ENCODE data around the gene DNAH14. TPM values are rescaled to one million over a fixed set of nuclear protein-coding genes. Genes with fewer than 3 reads are reported as not detected.

DNAH14 gene
- polyA plus RNA-seq, 1 donor (not counting 4 experiments of a cell fraction or from before 2014, with no cell fraction given), result 6.4 TPM

- Histone ChIP-seq H3K4me3 (ENCODE audit: control insufficient read depth in 2 of 3, extremely low read depth in 1 of 3, insufficient read depth in 2 of 3, low read depth in 1 of 3, low read length in 3 of 3) (no peak overlapping the region), H3K27ac (ENCODE audit: control insufficient read depth, insufficient read depth, low read length) (peak overlapping the region; percentile 42), H3K4me2 (ENCODE audit: control insufficient read depth, extremely low read depth, insufficient read depth, low read depth, low read length) (peak overlapping the region; percentile 9), H3K79me2 (ENCODE audit: control insufficient read depth, insufficient read depth, low read length) (no peaks in the 10 kb centered on the region), H3K4me1 (ENCODE audit: control insufficient read depth, extremely low read depth, insufficient read depth, low read length) (peaks cover 37% of the 10 kb centered on the region), H3K27me3 (ENCODE audit: control insufficient read depth, extremely low read depth, insufficient read depth, low read length) (no peaks in the 10 kb centered on the region), H3K9me3 (ENCODE audit: control insufficient read depth, low read depth, low read length) (no peaks in the 10 kb centered on the region), H3K36me3 (ENCODE audit: control insufficient read depth in 2 of 2, extremely low read depth in 1 of 2, insufficient read depth in 2 of 2, low read length in 2 of 2) (no peaks in the 10 kb centered on the region), H3K9me1 (ENCODE audit: control insufficient read depth, extremely low read depth, insufficient read depth, low read length) (no peaks in the 10 kb centered on the region), H4K20me1 (ENCODE audit: control insufficient read depth, extremely low read depth, insufficient read depth, low read length) (no peaks in the 10 kb centered on the region), H3K9ac (ENCODE audit: control insufficient read depth, extremely low read depth, insufficient read depth, low read length) (no peak overlapping the region), H2AFZ (ENCODE audit: control insufficient read depth, low read length) (no peak overlapping the region)
- no peak for FAIRE-seq
- no peak for TF ChIP-seq EZH2 (IDR thresholded peaks at IDR 0.05; ENCODE audit: low read length)
- no peak for TF ChIP-seq CTCF (optimal IDR thresholded peaks at IDR 0.05 in 1 of 3, IDR thresholded peaks at IDR 0.05 in 1 of 3, conservative IDR thresholded peaks at IDR 0.05 in 1 of 3; ENCODE audit: extremely low read depth in 1 of 3, insufficient read depth in 2 of 3, low read length in 3 of 3)
- DNase-seq (ENCODE audit: low read depth, low spot score), result no peak
- dilution Hi-C loops (cut with MboI; ENCODE audit: extremely low pct_ligation_motif_present, low sequenced_read_pairs), result no loop called here
These were observed 516.4 kb downstream of the DNAH14 start for GRCh38 chr1:225445639-225446594.

- no peaks in the 10 kb centered on the region for H3K36me3 ChIP-seq (ENCODE audit: control insufficient read depth in 2 of 2, extremely low read depth in 1 of 2, insufficient read depth in 2 of 2, low read length in 2 of 2)
- H3K4me3 ChIP-seq (ENCODE audit: control insufficient read depth in 2 of 3, extremely low read depth in 1 of 3, insufficient read depth in 2 of 3, low read depth in 1 of 3, low read length in 3 of 3), result no peak overlapping the region
- DNase-seq (ENCODE audit: low read depth, low spot score) (no peak), FAIRE-seq (no peak)
- no peaks in the 10 kb centered on the region for H4K20me1 ChIP-seq (ENCODE audit: control insufficient read depth, extremely low read depth, insufficient read depth, low read length)
- no peaks in the 10 kb centered on the region for H3K9me3 ChIP-seq (ENCODE audit: control insufficient read depth, low read depth, low read length)
- no peak overlapping the region for H3K27ac ChIP-seq (ENCODE audit: control insufficient read depth, insufficient read depth, low read length)
- dilution Hi-C loops (cut with MboI; ENCODE audit: extremely low pct_ligation_motif_present, low sequenced_read_pairs), result no loop called here
- H3K4me1 ChIP-seq (ENCODE audit: control insufficient read depth, extremely low read depth, insufficient read depth, low read length), result peaks cover 37% of the 10 kb centered on the region
- no peak overlapping the region for H3K9ac ChIP-seq (ENCODE audit: control insufficient read depth, extremely low read depth, insufficient read depth, low read length)
- no peak overlapping the region for H2AFZ ChIP-seq (ENCODE audit: control insufficient read depth, low read length)
- TF ChIP-seq EZH2 (IDR thresholded peaks at IDR 0.05; ENCODE audit: low read length), result no peak
- TF ChIP-seq CTCF (optimal IDR thresholded peaks at IDR 0.05 in 1 of 3, IDR thresholded peaks at IDR 0.05 in 1 of 3, conservative IDR thresholded peaks at IDR 0.05 in 1 of 3; ENCODE audit: extremely low read depth in 1 of 3, insufficient read depth in 2 of 3, low read length in 3 of 3), result no peak
- H3K4me2 ChIP-seq (ENCODE audit: control insufficient read depth, extremely low read depth, insufficient read depth, low read depth, low read length), result peak overlapping the region; percentile 9
- no peaks in the 10 kb centered on the region for H3K27me3 ChIP-seq (ENCODE audit: control insufficient read depth, extremely low read depth, insufficient read depth, low read length)
- no peaks in the 10 kb centered on the region for H3K9me1 ChIP-seq (ENCODE audit: control insufficient read depth, extremely low read depth, insufficient read depth, low read length)
- H3K79me2 ChIP-seq (ENCODE audit: control insufficient read depth, insufficient read depth, low read length), result no peaks in the 10 kb centered on the region
These were observed 517.1 kb downstream of the DNAH14 start for GRCh38 chr1:225446595-225446960.
